Loucy (cell line): Measurements from ENCODE around the gene ILDR1.

Source experiments
- H2AFZ ChIP-seq: fragments of 200-600 bp; sonication (generic); 2 replicates; pipeline ENCODE4 v1.6.0; 2016; ENCODE audit warnings: antibody characterized with exemption, mild to moderate bottlenecking, low read length, moderate library complexity
- H3F3A ChIP-seq: fragments of 200-600 bp; 2 replicates; pipeline ENCODE4 v1.6.0; 2016; ENCODE audit warnings: antibody characterized with exemption, low read depth, mild to moderate bottlenecking
- H3K27me3 ChIP-seq: fragments of 200-600 bp; sonication (generic); 2 replicates; pipeline ENCODE4 v1.6.1; 2014; ENCODE audit warnings: low read length, mild to moderate bottlenecking; ENCODE audit not compliant: insufficient read depth, poor library complexity, severe bottlenecking
- H3K36me3 ChIP-seq: fragments of 200-600 bp; sonication (generic); 2 replicates; pipeline ENCODE4 v1.6.1; 2016; ENCODE audit warnings: low read length; ENCODE audit not compliant: insufficient read depth
- H3K4me1 ChIP-seq: fragments of 200-600 bp; sonication (generic); 2 replicates; pipeline ENCODE4 v1.5.1; 2014; ENCODE audit warnings: low read length, mild to moderate bottlenecking; ENCODE audit not compliant: insufficient read depth, poor library complexity, severe bottlenecking
- H3K4me2 ChIP-seq: fragments of 200-600 bp; sonication (generic); 2 replicates; pipeline ENCODE4 v1.6.0; 2014; ENCODE audit warnings: antibody characterized with exemption, low read length, low read depth, mild to moderate bottlenecking; ENCODE audit not compliant: poor library complexity, severe bottlenecking
- H3K4me3 ChIP-seq: fragments of 200-600 bp; sonication (generic); 2 replicates; pipeline ENCODE4 v1.5.1; 2014; ENCODE audit warnings: low read length, mild to moderate bottlenecking, mixed read lengths; ENCODE audit not compliant: poor library complexity, severe bottlenecking
- H3K79me2 ChIP-seq: fragments of 200-600 bp; sonication (generic); 2 replicates; pipeline ENCODE4 v1.6.1; 2014; ENCODE audit warnings: low read length; ENCODE audit not compliant: insufficient read depth
- H3K9ac ChIP-seq: fragments of 200-600 bp; sonication (generic); 2 replicates; pipeline ENCODE4 v1.6.0; 2014; ENCODE audit warnings: mild to moderate bottlenecking, low read depth, low read length, moderate library complexity; ENCODE audit not compliant: poor library complexity, severe bottlenecking
- H3K9me2 ChIP-seq: fragments of 200-600 bp; sonication (generic); replicated peaks from 2 replicates; pipeline ENCODE4 v1.6.1; 2016; ENCODE audit warnings: low read depth, low read length, mixed read lengths
- H3K9me3 ChIP-seq: fragments of 200-600 bp; sonication (generic); 2 replicates; pipeline ENCODE4 v1.6.1; 2014; ENCODE audit warnings: mild to moderate bottlenecking, antibody characterized with exemption, low read length, low read depth; ENCODE audit not compliant: insufficient read depth
- H4K20me1 ChIP-seq: fragments of 200-600 bp; sonication (generic); 2 replicates; pipeline ENCODE4 v1.6.0; 2014; ENCODE audit warnings: antibody characterized with exemption, low read length, mild to moderate bottlenecking; ENCODE audit not compliant: insufficient read depth, poor library complexity, severe bottlenecking
- EZH2phosphoT487 ChIP-seq: fragments of 200-600 bp; IDR thresholded peaks from 2 replicates; pipeline ENCODE4 v1.6.1; 2018; ENCODE audit warnings: antibody characterized with exemption, mild to moderate bottlenecking, moderate library complexity, borderline replicate concordance
- TF ChIP-seq, protein P1 (sequence below): fragments of 200-600 bp; sonication (generic); conservative IDR thresholded peaks from 2 replicates; pipeline ENCODE4 v1.5.1; 2014; ENCODE audit warnings: mild to moderate bottlenecking, antibody characterized with exemption, low read length

ILDR1 gene

DNA sequence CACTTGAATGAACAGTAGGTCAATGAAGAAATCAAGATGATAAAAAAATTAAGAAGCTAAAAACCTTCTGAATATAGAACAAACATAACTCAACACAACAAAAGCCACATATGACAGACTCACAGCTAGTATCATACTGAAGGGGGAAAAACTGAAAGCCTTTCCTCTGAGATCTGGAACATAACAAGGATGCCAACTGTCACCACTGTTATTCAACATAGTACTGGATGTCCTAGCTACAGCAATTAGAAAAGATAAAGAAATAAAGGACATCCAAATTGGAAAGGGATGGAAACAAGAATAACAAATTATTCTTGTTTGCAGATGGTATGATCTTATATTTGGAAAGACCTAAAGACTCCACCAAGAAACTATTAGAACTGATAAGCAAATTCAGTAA is 60.8 kb downstream of the ILDR1 start:
- H3K79me2 ChIP-seq = no peaks in the 10 kb centered on the region
- no peaks in the 10 kb centered on the region for H3K27me3 ChIP-seq
- H3K9me3 ChIP-seq = no peaks in the 10 kb centered on the region
- no peaks in the 10 kb centered on the region for H4K20me1 ChIP-seq
- no peak overlapping the region for H3K4me3 ChIP-seq
- H3K36me3 ChIP-seq = no peaks in the 10 kb centered on the region
- H3K9me2 ChIP-seq = no peaks in the 10 kb centered on the region
- H3K4me1 ChIP-seq = no peaks in the 10 kb centered on the region
- TF ChIP-seq, protein P1, sequence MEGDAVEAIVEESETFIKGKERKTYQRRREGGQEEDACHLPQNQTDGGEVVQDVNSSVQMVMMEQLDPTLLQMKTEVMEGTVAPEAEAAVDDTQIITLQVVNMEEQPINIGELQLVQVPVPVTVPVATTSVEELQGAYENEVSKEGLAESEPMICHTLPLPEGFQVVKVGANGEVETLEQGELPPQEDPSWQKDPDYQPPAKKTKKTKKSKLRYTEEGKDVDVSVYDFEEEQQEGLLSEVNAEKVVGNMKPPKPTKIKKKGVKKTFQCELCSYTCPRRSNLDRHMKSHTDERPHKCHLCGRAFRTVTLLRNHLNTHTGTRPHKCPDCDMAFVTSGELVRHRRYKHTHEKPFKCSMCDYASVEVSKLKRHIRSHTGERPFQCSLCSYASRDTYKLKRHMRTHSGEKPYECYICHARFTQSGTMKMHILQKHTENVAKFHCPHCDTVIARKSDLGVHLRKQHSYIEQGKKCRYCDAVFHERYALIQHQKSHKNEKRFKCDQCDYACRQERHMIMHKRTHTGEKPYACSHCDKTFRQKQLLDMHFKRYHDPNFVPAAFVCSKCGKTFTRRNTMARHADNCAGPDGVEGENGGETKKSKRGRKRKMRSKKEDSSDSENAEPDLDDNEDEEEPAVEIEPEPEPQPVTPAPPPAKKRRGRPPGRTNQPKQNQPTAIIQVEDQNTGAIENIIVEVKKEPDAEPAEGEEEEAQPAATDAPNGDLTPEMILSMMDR = no peak
- no peak for TF ChIP-seq EZH2phosphoT487
- no peaks in the 10 kb centered on the region for H3F3A ChIP-seq
- H2AFZ ChIP-seq = no peak overlapping the region
- no peak overlapping the region for H3K4me2 ChIP-seq
- no peak overlapping the region for H3K9ac ChIP-seq

DNA sequence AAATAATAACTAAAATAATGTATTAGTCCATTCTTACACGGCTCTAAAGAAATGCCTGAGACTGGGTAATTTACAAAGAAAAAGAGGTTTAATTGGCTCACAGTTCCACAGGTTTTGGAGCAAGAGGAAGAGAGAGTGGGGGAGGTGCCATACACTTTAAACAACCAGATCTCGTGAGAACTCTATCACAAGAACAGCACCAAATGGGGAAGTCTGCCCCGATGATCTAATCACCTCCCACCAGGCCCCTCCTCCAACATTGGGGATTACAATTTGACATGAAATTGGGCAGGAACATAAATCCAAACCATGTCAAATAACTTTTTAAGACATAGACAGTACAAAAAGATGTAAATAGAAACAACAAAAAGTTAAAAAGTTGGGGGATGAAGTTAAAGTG is 63.2 kb downstream of the ILDR1 start:
- Histone ChIP-seq H3K4me3 (no peak overlapping the region), H3K79me2 (no peaks in the 10 kb centered on the region), H2AFZ (no peak overlapping the region), H3F3A (no peaks in the 10 kb centered on the region), H3K9me3 (no peaks in the 10 kb centered on the region), H3K4me2 (no peak overlapping the region), H3K9me2 (no peaks in the 10 kb centered on the region), H3K36me3 (no peaks in the 10 kb centered on the region), H3K4me1 (no peaks in the 10 kb centered on the region), H3K27me3 (no peaks in the 10 kb centered on the region), H3K9ac (no peak overlapping the region), H4K20me1 (no peaks in the 10 kb centered on the region)
- TF ChIP-seq EZH2phosphoT487 = no peak
- TF ChIP-seq, protein P1 = no peak

DNA sequence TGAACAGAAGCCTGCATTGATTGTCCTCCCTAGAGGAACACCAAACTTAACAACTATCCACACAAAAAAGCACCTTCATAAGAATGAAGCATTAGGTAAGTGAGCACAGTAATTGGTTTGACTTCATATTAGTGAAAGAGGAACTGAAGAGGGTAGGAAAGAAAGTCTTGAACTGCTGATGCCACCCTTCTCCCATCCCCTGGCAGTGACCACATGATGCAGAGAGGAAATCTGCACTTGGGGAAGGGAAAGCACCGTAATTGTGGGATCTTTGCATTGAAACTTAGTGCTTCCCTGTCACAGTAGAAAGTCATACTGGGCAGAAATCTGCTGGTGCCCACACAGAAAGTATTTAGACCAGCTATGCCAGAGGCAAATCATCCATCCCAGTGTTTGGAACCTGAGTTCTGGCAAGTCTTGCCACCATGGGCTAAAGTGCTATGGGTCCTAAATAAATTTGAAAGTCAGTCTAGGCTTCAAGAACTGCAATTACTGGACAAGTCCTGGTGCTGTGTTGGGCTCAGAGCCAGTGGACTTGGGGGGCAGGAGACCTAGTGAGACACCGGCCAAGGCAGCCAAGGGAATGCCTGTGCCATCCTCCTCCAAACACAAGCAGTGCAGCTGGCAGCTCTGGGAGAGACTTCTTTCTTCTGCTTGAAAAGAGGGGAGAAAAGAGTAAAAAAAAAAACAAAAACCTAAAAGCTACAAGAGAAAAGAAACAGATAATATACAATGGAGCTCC is 64.2 kb downstream of the ILDR1 start:
- no peaks in the 10 kb centered on the region for H3K4me1 ChIP-seq
- H3K4me3 ChIP-seq = no peak overlapping the region
- no peaks in the 10 kb centered on the region for H4K20me1 ChIP-seq
- TF ChIP-seq, protein P1 = no peak
- TF ChIP-seq EZH2phosphoT487 = no peak
- H3K9ac ChIP-seq = no peak overlapping the region
- no peaks in the 10 kb centered on the region for H3K36me3 ChIP-seq
- no peaks in the 10 kb centered on the region for H3K9me3 ChIP-seq
- H3K79me2 ChIP-seq = no peaks in the 10 kb centered on the region
- H2AFZ ChIP-seq = no peak overlapping the region
- no peaks in the 10 kb centered on the region for H3K9me2 ChIP-seq
- no peaks in the 10 kb centered on the region for H3K27me3 ChIP-seq
- H3K4me2 ChIP-seq = no peak overlapping the region
- no peaks in the 10 kb centered on the region for H3F3A ChIP-seq
